GM04504 (cell line): ENCODE measurements around the gene NCBP1.

Source experiments
- DNase-seq: peaks from one replicate; pipeline ENCODE4 v3.0.0-alpha.2; 2012; ENCODE audit warnings: low read depth

NCBP1 gene

GRCh38 chr9:97711223-97711626, 77.6 kb downstream of the NCBP1 start:
- no peak for DNase-seq

- peak; percentile 36 for DNase-seq
Observed at GRCh38 chr9:97714435-97714834, 80.8 kb downstream of the NCBP1 start.

- no peak for DNase-seq
Observed at GRCh38 chr9:97717866-97718265, 84.2 kb downstream of the NCBP1 start.

- DNase-seq, result no peak
Observed at GRCh38 chr9:97721396-97721795, 87.8 kb downstream of the NCBP1 start.

- DNase-seq, result no peak
Observed at GRCh38 chr9:97722331-97722730, 88.7 kb downstream of the NCBP1 start.
